Astrocyte (in vitro differentiated cells and primary cell): ENCODE data around the gene HOXC9. TPM values are rescaled to one million over a fixed set of nuclear protein-coding genes. Genes with fewer than 3 reads are reported as not detected.

ENCODE experiments used
- DNase-seq: peaks from one replicate; pipeline ENCODE4 v3.0.0-alpha.2; 2010; ENCODE audit warnings: low read depth
- FAIRE-seq: peaks from 2 replicates; lab custom pipeline; 2011; peaks lifted over from hg19 to GRCh38; lab: Jason Lieb, UNC
- H2AFZ ChIP-seq: 2 replicates; pipeline ENCODE4 v1.6.0; 2012; ENCODE audit warnings: low read depth, low read length, inconsistent platforms
- H3K27ac ChIP-seq: 2 replicates; pipeline ENCODE4 v1.5.1; 2011; ENCODE audit warnings: low read depth, low read length, inconsistent platforms
- H3K27me3 ChIP-seq: 2 replicates; pipeline ENCODE4 v1.6.0; 2011; ENCODE audit warnings: low read length, inconsistent platforms; ENCODE audit not compliant: insufficient read depth
- H3K36me3 ChIP-seq: 2 replicates; pipeline ENCODE4 v1.5.1; 2011; ENCODE audit warnings: low read length, inconsistent platforms; ENCODE audit not compliant: insufficient read depth
- H3K4me1 ChIP-seq: 2 replicates; pipeline ENCODE4 v1.5.1; 2011; ENCODE audit warnings: low read length, inconsistent platforms; ENCODE audit not compliant: insufficient read depth
- H3K4me2 ChIP-seq: 2 replicates; pipeline ENCODE4 v1.6.0; 2012; ENCODE audit warnings: low read length, inconsistent platforms
- H3K4me3 ChIP-seq: 2 replicates; pipeline ENCODE4 v1.5.1; 2011; ENCODE audit warnings: low read depth, mild to moderate bottlenecking, low read length, inconsistent platforms; ENCODE audit not compliant: insufficient read depth
- H3K79me2 ChIP-seq: 2 replicates; pipeline ENCODE4 v1.6.0; 2012; ENCODE audit warnings: mild to moderate bottlenecking, low read length, inconsistent platforms; ENCODE audit not compliant: insufficient read depth
- H3K9ac ChIP-seq: 2 replicates; pipeline ENCODE4 v1.6.0; 2012; ENCODE audit warnings: mild to moderate bottlenecking, low read length, inconsistent platforms
- H3K9me3 ChIP-seq: 2 replicates; pipeline ENCODE4 v1.5.1; 2012; ENCODE audit warnings: low read depth, mild to moderate bottlenecking, low read length, inconsistent platforms; ENCODE audit not compliant: insufficient read depth
- H4K20me1 ChIP-seq: 2 replicates; pipeline ENCODE4 v1.6.0; 2012; ENCODE audit warnings: low read length, inconsistent platforms; ENCODE audit not compliant: insufficient read depth
- H3K27ac Mint-ChIP-seq: one replicate; pipeline ENCODE4 v1.8.0; 2021; ENCODE audit warnings: mild to moderate bottlenecking, mixed read lengths; ENCODE audit not compliant: unreplicated experiment
- H3K27me3 Mint-ChIP-seq: one replicate; pipeline ENCODE4 v1.8.0; 2021; ENCODE audit warnings: low read depth, mixed read lengths; ENCODE audit not compliant: unreplicated experiment
- H3K36me3 Mint-ChIP-seq: one replicate; pipeline ENCODE4 v1.8.0; 2021; ENCODE audit warnings: low read depth, mixed read lengths; ENCODE audit not compliant: unreplicated experiment
- H3K4me1 Mint-ChIP-seq: one replicate; pipeline ENCODE4 v1.8.0; 2021; ENCODE audit warnings: low read depth, mixed read lengths; ENCODE audit not compliant: unreplicated experiment
- H3K4me3 Mint-ChIP-seq: one replicate; pipeline ENCODE4 v1.8.0; 2021; ENCODE audit warnings: mild to moderate bottlenecking, moderate library complexity, mixed read lengths; ENCODE audit not compliant: unreplicated experiment
- H3K9me3 Mint-ChIP-seq: one replicate; pipeline ENCODE4 v1.8.0; 2021; ENCODE audit warnings: mild to moderate bottlenecking, mixed read lengths; ENCODE audit not compliant: unreplicated experiment
- CTCF ChIP-seq: IDR thresholded peaks from 2 replicates; pipeline ENCODE4 v1.5.1; 2011; ENCODE audit warnings: low read depth, mild to moderate bottlenecking, inconsistent platforms, low read length, moderate library complexity; ENCODE audit not compliant: insufficient read depth
- EZH2 ChIP-seq: IDR thresholded peaks from 2 replicates; pipeline ENCODE4 v1.6.1; 2012; ENCODE audit warnings: mild to moderate bottlenecking, low read length, inconsistent platforms; ENCODE audit not compliant: insufficient read depth
- total RNA-seq: library from RNA; stranded (reverse); gene quantifications from 2 replicates; pipeline ENCODE4 v1.2.1, GENCODE V29; 2021

The HOXC9 gene
- total RNA-seq, 1 donor from 2014 or later, result not detected

- no peaks in the 10 kb centered on the region for H3K79me2 ChIP-seq
- no peaks in the 10 kb centered on the region for H3K36me3 ChIP-seq
- H3K27me3 Mint-ChIP-seq, result peaks cover 85% of the 10 kb centered on the region
- TF ChIP-seq EZH2 (peak; percentile 6), CTCF (no peak)
- H3K9me3 Mint-ChIP-seq, result peaks cover 10% of the 10 kb centered on the region
- no peak overlapping the region for H3K4me2 ChIP-seq
- H2AFZ ChIP-seq, result no peak overlapping the region
- DNase-seq (no peak), FAIRE-seq (no peak)
- no peaks in the 10 kb centered on the region for H3K4me1 ChIP-seq
- no peaks in the 10 kb centered on the region for H4K20me1 ChIP-seq
- H3K36me3 Mint-ChIP-seq, result peaks cover 2% of the 10 kb centered on the region
- no peak overlapping the region for H3K4me3 ChIP-seq
- H3K27me3 ChIP-seq, result peaks cover 84% of the 10 kb centered on the region
- H3K4me3 Mint-ChIP-seq, result no peak overlapping the region
- H3K27ac ChIP-seq, result no peak overlapping the region
- no peak overlapping the region for H3K27ac Mint-ChIP-seq
- no peak overlapping the region for H3K9ac ChIP-seq
- H3K4me1 Mint-ChIP-seq, result no peaks in the 10 kb centered on the region
- no peaks in the 10 kb centered on the region for H3K9me3 ChIP-seq
These were observed 20.1 kb downstream of the HOXC9 start for GRCh38 chr12:54019924-54020590.

DNA sequence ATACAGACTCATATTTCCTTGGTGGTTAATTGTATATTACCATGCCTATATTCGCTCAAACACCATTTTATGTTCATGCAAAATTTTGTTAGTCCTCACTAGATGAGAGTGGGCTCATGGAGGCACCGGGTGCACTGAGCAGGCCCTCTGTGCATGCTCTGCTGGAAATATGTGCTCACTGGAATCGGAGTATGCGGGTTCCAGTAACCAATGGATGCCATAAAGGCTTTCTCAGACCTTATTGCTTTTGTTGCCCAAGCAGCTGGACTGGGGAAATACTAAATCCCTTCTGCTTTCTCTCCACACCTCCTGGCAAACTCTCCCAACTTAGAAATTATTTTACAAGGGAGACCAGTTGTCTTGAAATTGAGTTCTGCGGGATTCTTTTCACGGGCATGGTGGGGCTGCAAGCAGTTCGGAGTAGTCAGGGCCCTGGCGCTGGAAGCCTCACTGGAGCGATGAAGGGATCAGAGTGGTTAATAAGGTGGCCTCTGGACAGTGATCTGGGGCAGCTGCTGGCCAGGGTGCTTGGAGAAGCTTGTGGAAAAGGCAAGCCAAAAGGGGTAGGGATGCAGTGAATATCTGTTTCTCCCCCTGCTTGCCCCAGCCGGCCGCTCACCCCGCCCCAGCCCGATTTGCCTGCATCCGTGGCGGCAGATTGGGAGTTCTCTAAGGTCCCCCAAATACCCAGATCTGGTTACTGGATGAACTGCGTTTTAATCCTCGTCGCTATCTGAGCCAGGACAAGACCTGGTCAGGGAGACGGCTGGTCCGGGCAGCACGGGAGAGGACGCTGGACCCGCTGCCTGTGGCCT, 20.8 kb downstream of the HOXC9 start:
- Mint-ChIP-seq H3K4me3 (no peak overlapping the region), H3K9me3 (peaks cover 10% of the 10 kb centered on the region), H3K27ac (no peak overlapping the region), H3K4me1 (no peaks in the 10 kb centered on the region), H3K36me3 (peaks cover 2% of the 10 kb centered on the region), H3K27me3 (peaks cover 85% of the 10 kb centered on the region)
- Histone ChIP-seq H3K27me3 (peaks cover 84% of the 10 kb centered on the region), H3K79me2 (no peaks in the 10 kb centered on the region), H2AFZ (no peak overlapping the region), H3K4me3 (no peak overlapping the region), H3K4me2 (no peak overlapping the region), H3K4me1 (no peaks in the 10 kb centered on the region), H3K9ac (no peak overlapping the region), H3K9me3 (no peaks in the 10 kb centered on the region), H3K36me3 (no peaks in the 10 kb centered on the region), H3K27ac (no peak overlapping the region), H4K20me1 (no peaks in the 10 kb centered on the region)
- FAIRE-seq (no peak), DNase-seq (no peak)
- TF ChIP-seq EZH2 (no peak), CTCF (no peak)
